Hypothalamus (tissue), 51 donors: ENCODE results near the gene QPCTL.
A peak's percentile ranks its signal among the peaks of the same experiment; 100 is the strongest.

Source experiments
- DNase-seq, 51 donors: peaks; one replicate each; lab custom pipeline; 2025; lab: John Stamatoyannopoulos, UW

Gene QPCTL

DNA sequence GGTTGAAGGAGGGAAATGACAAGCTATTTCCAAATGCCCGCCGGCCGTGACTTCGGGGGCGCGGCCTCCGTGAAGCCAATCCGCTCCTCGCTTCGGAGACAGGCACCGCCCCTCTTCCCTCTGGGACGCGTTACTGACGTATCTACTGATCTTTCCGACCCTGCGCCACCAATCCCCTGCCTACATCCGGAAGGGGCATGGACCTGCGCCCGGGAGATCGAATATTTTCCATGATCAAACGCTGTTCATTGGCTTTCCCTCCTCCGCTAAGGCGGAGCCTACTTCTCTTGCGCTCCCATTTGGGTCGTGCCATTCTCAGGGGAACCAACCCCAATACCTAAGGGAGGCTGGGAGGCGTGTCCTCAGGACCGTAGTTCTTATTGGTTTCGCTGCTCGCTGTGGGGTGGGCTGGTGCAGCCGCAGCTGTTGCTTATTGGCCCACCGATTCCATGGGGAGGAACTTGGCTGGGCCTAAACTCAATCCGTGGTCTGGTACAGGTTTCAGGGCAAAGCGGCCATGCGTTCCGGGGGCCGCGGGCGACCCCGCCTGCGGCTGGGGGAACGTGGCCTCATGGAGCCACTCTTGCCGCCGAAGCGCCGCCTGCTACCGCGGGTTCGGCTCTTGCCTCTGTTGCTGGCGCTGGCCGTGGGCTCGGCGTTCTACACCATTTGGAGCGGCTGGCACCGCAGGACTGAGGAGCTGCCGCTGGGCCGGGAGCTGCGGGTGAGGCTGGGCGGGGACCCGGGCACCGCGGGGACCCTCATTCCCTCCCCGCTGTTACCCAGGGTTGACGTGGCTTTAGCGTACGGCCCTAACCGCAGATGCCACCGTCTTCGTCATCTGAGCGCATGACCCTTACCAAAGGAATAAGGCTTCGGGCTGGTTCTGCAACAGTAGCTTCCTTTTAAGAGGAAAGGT is at the start of gene QPCTL:
TSS of gene QPCTL (plus strand) at position 480 of the 919 bp plus-strand sequence. CDS start at position 518, 38 bp downstream.
- peak; percentile 90 to 100 (median 99) for DNase-seq

DNA sequence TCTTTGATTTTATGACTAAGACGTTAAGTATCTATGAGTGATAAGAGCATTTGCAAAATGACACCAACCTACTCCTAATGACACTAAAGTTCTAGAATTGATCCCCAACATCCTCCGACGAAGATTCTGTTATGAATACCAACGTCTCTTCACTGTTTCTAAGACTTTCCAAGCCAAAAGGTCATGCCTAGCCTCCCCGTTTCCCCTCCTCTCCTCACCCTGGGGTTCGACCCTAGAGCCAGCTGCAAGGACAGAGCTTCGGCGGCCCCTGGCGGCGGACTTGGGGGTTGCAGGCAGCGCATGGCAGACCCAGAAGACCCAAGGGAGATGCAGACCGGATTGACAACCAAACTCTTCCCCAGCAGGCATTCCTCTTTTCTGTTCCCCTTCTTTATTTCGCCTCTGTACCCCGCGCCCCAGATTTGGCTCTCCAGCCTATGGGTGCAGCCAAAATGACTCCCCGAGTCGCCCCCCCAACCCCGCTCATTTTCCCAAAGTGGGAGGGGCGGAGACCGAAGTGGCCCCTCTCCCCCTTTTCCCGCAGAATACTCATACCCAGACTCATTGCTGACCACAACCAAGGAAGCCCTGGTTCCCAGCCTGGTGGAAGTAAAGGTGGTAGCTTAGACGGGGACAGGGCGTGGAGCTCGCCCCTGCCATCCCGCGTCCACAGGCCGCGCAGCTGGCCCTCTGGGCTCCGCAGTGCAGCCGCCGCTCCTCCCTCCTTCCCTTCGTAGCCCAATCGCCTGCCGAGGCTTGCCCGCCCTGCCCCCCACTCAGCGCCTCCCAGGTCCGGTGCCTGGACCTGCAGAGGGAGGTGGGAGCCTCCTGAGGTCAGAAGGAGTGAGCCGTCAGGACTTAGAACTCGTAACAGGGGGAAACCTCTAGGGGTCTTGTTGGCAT is 49.2 kb upstream of the QPCTL start:
- peak; percentile 32 to 94 (median 79) for DNase-seq

DNA sequence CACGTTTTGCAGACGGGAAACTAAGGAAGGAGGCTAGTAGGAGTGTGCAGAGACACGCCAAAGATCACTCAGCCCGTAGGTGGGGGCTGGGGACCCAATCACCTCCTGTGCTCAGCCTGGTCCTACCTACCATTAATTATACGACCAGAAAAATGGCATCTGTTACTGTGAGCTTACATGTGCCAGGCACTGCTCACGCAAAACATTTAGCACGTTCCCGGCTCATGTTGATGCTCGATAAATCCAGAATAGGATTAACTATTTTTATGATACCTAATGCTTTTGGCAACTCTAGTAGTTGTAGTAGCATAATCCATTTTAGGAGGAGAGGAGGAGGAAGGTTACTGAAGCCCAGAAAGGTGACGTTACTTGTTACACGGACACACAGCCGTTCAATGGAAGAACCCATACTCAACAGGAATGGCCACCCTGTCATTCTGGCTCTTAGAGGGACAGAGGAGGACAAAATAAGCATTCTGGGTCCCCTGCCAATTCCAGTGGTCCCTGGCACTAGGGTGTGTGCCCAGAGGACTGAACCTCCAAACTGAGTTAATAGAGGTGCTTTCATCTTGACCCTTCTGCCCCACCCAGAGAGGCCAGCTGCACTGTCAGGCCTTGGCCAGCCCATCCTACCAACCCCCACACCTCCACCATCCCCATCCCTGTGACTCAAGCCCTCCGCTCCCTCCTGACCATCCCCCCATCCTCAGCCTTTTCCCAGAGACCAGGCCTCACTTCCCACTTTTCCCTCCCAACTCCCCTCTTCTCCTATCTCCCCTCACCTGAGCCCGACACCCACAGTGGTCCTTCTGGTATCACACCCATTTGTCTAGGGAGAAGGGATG is 48.3 kb upstream of the QPCTL start:
- DNase-seq = peak in 22 of 51 donors; percentile 4 to 63 (median 20)

DNA sequence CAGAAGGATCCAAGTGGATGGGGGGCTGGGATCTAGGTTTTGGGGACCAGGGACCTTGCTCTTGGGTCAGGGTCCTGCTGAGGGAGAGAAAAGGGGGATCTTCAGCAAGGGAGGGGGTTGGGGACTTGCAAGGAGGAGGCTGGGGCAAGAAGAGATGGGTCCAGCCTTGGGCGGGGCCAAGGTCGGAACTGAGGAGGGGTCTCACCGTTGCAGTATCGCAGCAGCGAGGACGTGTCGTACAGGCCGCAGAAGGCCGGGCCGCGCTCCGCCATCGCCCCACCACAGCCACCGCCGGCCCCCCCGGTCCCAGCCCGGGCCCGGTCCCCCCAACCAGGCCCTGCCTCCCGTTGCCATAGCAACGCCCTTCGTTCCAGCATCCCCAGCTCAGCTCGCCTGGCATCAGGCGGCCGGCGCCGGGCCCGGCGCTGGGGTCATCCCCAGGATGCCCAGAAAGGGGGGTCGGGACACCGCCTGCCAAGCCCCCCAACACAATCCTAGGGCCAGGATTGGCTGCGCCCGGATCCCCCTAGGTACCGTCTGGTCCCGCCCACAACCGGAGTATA is 47.3 kb upstream of the QPCTL start:
- DNase-seq = peak in 43 of 51 donors; percentile 72 to 98 (median 93)

DNA sequence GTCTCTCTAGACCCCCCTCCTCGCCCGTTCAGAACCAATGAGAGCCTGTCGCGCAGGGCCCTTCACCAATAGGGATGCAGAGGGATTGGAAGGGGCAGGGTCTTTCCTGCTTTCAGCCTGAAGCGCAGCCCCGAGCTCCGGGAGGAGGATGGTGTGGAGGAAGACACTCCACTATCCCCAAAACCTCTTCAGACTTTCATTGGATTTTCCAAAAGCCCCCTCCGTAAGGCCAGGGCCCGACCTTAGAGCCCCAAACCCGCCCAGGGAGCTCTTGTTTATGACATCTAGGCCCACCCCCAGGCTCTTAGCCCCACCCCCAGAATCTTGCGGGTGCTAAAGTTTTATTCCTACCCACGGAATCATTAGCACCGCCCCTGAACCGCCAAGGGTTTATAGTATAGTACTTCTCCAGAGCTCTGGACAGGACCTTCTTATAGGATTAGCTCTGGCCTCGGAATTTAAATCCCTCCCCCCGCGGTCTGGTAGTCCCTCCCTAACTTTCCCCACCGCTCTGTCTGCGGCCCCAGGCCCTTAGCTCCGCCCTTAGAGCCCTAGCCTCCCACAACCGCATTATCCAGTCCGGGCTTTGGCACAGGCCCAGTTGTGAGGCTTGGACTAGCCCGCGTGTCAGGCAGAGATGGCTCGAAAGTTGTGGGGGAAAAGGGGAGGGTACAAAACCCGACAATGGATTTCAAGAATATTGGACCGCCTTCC is 46.7 kb upstream of the QPCTL start:
- peak; percentile 55 to 96 (median 88) for DNase-seq

DNA sequence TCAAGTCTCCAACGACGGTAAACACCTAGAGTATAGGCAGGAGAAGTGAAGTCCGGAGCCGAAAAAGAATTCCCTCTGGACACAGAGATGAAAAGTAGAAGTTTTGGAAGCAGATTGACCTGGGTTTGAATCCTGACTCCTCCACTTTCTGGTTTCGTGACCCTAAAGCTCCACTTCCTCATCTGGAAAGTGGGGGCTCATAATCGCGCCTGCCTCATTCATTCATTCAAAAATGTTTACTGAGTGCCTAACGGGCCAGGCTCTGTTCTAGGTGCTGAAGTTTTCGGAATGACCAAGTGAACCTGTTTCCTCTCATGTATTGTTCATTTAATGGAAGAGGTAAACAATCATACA is 46.1 kb upstream of the QPCTL start:
- DNase-seq = no peak

DNA sequence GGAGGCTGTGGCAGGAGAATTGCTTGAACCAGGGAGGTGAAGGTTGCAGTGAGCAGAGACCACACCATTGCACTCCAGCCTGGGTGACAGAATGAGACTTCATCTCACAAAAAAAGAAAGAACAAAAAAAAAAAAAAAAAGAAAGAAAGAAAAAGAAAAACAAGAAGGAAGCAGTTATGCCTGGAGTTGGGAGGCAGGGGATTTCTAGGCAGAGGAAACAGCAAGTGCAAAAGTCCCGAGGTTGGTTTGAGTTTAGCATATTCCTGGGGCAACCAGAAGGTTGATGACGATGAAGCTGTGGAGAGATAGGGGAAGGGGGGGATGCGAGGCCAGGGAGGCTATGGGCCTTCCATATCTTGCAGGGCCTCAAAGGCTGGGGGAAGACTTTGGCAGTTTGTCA is 41.7 kb upstream of the QPCTL start:
- DNase-seq = no peak

DNA sequence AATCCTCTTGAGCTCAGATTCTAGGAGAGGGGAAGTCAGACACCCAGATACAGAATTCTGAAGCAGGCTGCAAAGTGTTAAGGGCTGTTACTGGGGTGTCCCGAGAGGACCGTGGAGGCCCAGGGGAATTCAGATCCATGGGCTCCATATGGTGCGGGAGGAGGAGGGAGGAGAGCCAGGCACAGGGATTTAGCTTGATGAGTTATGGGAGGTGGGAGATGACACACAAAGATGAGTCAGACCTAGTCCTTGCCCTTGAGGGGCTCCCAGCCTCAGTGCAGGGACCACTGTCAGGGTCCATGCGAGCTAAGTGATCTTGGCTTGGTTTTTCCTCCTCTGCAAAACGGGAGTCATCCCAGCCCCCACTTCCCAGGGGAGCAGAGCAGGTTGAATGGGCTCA is 38.8 kb upstream of the QPCTL start:
- no peak for DNase-seq

DNA sequence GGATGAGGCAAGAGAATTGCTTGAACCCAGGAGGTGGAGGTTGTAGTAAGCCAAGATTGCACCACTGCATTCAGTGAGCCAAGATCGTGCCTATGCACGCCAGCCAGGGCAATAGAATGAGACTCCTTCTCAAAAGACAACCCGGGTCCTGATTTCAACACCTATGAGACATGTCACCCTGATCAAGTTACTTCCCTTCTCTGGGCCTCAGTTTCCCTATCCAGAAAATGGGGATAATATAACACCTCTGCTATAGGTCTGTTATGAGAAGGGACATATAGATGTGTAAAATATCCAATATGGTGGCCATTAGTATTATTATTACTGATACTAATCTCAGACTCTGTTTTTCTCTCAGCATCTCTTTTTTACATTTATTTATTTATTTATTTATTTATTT is 37.4 kb upstream of the QPCTL start:
- DNase-seq = no peak

DNA sequence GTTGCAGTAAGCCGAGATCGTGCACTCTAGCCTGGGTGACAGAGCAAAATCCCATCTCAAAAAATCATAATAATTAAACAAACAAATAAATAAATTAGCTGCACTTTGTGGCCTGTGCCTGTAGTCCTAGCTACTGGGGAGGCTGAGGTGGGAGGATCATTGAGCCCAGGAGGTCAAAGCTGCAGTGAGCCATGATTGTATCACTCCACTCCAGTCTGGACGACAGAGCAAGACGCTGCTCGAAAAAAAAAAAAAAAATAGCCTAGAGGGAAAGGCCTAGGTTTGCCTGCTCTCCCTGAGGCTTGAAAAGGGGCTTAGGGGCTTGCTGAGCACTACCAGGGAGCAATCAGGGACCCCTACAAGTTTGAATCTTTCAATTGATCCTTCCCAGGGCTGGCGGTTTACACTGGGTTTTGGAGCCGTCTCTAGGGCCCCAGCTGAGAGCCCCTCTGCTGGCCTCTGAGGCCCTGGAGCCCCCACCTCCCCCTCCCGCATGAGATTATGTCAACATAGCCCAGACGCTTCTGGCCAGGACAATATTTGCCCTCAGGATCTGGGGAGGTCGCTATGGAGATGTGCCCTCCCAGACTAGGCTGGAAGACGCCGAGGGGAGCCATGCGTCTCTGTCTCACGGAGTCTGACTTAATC is 34.8 kb upstream of the QPCTL start:
- no peak for DNase-seq

DNA sequence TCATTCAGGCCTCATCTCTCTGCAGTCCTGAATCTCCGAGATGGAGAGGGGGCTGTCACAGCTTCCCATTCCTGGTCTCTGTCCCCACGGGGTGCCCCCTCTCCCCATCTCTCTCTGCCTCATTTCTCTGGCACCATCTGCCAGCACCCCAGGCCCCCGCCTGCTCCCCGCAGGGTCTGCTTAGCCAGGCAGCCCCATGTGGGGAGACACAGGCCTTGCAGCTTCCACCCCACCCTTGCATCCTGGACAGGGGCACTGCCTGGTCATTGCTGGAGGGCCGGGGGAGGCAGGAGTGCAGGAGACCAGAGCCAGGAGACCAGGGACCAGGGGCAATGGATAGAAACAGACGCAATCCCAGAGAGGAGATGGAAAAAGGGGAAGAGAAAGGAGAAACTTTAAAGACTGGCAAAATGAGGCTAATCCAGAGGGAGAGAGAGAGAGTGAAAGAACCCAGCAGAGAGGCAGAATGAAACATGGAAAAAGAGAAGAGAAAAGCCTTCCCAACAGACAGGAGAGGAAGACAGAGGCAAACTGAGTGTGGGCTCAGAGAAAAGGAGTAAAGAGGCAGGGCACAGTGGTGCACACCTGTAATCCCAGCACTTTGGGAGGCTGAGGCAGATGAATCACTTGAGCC is 33.3 kb upstream of the QPCTL start:
- DNase-seq = no peak

DNA sequence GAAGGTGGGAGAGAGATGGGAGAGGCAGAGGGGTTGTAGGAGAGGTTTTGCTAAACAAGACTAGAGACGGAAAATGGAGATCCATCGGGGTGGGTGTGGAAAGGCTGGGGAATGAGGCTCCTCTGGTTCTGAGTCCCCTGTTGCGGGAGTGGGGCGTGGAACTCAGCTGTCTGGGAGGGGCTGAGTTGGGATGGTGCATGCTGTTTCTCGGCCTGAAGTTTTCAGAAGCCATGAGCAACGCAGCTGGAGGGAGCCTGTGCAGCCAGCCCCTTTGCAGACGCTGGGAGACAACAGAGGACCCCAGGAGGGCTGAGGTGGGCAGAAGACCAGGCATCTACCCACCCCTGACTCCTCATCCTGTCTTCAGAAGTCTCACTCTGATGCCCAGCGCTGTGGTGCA is 31.8 kb upstream of the QPCTL start:
- no peak for DNase-seq

DNA sequence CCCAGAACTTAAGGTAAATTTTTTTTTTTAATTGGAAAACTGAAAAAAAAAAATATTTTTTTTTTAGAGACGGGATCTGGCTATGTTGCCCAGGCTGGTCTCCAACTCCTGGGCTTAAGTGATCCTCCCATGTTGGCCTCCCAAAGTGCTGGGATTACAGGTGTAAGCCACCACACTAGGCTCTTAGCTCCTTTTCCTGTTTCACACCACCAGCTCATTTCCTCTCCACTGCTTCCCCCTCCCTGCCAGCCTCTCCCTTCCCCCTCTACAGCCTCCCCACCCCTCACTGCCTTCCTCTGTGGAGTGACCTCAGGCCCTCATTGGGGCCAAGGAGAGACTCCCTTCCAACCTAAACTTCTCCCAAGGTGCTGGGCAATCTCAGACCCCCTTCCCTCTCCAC is 28.7 kb upstream of the QPCTL start:
- DNase-seq = no peak

DNA sequence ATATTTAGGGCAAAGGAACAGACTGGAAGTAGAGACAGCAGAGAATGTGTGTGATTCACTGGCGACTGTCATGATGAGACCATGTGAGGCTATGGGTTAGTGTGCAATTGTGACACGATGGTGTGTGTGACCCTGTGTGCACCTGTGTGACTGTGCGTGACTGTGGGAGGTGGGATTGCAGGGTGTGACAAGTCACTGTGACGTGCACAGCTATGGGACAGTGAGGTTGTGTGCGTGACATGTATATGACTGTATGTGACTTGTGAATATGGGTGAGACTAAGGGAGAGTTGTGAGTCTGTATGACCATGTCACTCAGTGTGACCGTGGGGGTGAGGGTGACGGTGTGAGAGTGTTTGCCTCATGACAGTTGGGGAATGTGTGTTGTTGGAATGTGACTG is 27.9 kb upstream of the QPCTL start:
- no peak for DNase-seq

DNA sequence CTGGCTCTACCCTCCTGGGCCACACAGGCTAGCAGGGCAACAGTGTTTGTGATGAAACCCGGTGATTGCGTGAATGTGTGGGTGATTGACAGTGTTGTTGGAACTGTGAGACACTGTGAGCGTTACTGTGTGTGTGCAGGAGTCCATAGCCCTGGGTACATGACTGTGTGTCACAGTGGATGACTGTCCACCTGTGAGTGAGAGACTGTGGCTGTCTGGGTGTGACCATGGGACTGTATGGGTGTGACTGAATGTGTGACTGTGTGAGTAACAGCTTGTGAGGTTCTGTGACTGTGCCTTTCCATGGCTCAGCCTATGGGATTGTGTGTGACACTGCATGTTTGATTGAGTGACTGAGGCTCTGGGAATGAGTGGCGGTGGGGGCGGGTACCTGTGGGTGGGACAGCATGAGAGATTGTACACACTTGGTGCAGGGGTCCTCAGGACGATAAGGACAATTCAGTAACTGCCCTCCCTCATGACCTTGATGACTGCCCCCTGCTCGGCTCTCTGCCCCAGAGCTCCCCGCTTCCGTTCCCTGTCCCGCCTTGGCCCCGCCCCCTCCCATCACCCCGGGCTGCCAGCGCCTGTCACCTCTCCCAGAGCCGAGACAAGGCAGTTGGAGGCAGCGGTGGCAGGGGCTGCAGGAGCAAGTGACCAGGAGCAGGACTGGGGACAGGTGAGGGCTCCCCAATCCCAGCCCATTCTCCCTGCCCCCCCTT is 24.7 kb upstream of the QPCTL start, which contains the start of gene GIPR:
TSS of gene GIPR (plus strand) at position 602 of the 722 bp plus-strand sequence. CDS start 1,300 bp downstream, outside the sequence.
- DNase-seq = peak in 19 of 51 donors; percentile 3 to 62 (median 18)

DNA sequence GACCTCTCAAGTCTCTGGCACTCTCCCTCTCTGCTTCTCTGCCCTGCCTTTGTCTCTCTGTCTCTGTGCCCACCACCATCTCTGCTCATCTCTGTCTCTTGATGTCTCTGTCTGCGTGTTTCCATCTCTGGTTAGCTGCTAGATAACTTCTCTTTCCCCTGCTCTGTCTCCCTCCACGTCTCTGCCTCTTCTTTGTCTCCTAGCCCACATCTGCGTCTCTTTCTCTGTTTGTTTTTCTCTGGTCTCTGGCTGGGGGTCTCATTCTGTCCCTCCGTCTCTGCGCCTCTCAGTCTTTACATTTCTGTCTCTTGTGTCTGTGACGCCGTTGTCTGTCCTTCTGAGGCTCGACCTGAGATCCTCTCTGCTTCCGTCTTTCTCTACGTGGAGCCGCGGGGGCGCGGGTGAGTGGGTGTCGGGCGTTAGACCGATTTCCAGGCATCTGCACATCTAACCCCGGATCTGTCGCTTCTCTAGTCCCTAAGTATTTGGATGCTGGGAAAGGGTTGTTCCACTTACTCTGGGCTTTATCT is 24.1 kb upstream of the QPCTL start:
- peak in 2 of 51 donors; percentile 13 to 17 for DNase-seq
